Heart right ventricle (tissue), 16 donors: ENCODE results near the gene AMT. TPM values are rescaled to one million over a fixed set of nuclear protein-coding genes. Genes with fewer than 3 reads are reported as not detected.

ENCODE experiments used
- ATAC-seq, 8 donors: fragments of 200-7000 bp; cut with Tn5 transposase; one replicate each; pipeline ENCODE4 v1.9.1; 2020; ENCODE audit warnings: mild to moderate bottlenecking in 8 of 8, moderate library complexity in 8 of 8, moderate number of reproducible peaks in 1 of 8
- DNase-seq, 2 donors: peaks; one replicate each; pipeline ENCODE4 v3.0.0-alpha.2; 2020
- H3K27ac ChIP-seq, 10 donors: fragments of 200-600 bp; sonication (generic) in 2 of 10; one replicate each; pipeline versions ENCODE4 v1.5.0 to v1.8.0; 2020 to 2022; ENCODE audit warnings: mild to moderate bottlenecking in 3 of 10
- H3K27me3 ChIP-seq, 7 donors: fragments of 200-600 bp; one replicate each; pipeline ENCODE4 v1.8.0; 2021 to 2022; ENCODE audit warnings: mild to moderate bottlenecking in 2 of 7
- H3K36me3 ChIP-seq, 9 donors: fragments of 200-600 bp; sonication (generic) in 1 of 9; one replicate each; pipeline versions ENCODE4 v1.5.0 to v1.8.0; 2020 to 2022; ENCODE audit warnings: mild to moderate bottlenecking in 2 of 9
- H3K4me1 ChIP-seq, 9 donors: fragments of 200-600 bp; sonication (generic) in 1 of 9; one replicate each; pipeline versions ENCODE4 v1.5.0 to v1.8.0; 2020 to 2022; ENCODE audit warnings: mild to moderate bottlenecking in 4 of 9
- H3K4me3 ChIP-seq, 10 donors: fragments of 200-600 bp; sonication (generic) in 2 of 10; one replicate each; pipeline versions ENCODE4 v1.5.0 to v1.8.0; 2020 to 2022; ENCODE audit warnings: mild to moderate bottlenecking in 7 of 10, moderate library complexity in 2 of 10
- H3K9me3 ChIP-seq, 11 donors: fragments of 200-600 bp in 10 of 11; sonication (generic) in 2 of 11; one replicate each; pipeline versions ENCODE4 v1.5.0 to v1.8.0; 2013 to 2022; ENCODE audit warnings: mild to moderate bottlenecking in 2 of 11, control low read depth in 1 of 11, moderate library complexity in 1 of 11
- CTCF ChIP-seq, 9 donors: fragments of 200-600 bp; sonication (generic) in 2 of 9; IDR thresholded peaks; one replicate each; pipeline versions ENCODE4 v1.5.0 to v1.8.0; 2021 to 2022; ENCODE audit warnings: antibody characterized with exemption in 9 of 9, mild to moderate bottlenecking in 5 of 9, moderate library complexity in 1 of 9
- WGBS, 2 donors: extraction: QIAGEN DNeasy Blood & Tissue Kit; methylation state at CpG; one replicate each; pipeline ENCODE4 v1.1.7; 2013; ENCODE audit warnings: inconsistent platforms in 1 of 2; 5-methylcytosine and 5-hydroxymethylcytosine counted together
- intact Hi-C, 10 donors: fragments of 100-400 bp; cut with DNase I; formaldehyde crosslinking; loops; one replicate each; pipeline versions ENCODE4 v1.11.1 to v1.14.2; 2022
- polyA plus RNA-seq, 2 donors: library from polyadenylated mRNA; stranded (reverse); fragments of 200-250 nt; gene quantifications; one replicate each; pipeline ENCODE4 v1.2.3, GENCODE V29; 2013
- total RNA-seq, 10 donors: library from RNA; stranded (reverse); fragmentation: NEBNext Ultra II Directional in 3 of 10; extraction: Animal tissue kit (Norgen Biotek cat#: 25700) in 3 of 10; gene quantifications; one replicate each; pipeline versions ENCODE4 v1.2.1 to v1.2.4, GENCODE V29; 2021 to 2023
- donor health status: Arrhythmogenic right ventricular cardiomyopathy.
- donor health status: ischemic (EF 13 %, LVEDD 7.1; RV severe dilation, severe dysfunction).
- donor health status: healthy with polysubstance abuse.
- donor health status: DM: no; HTN: yes; CAD: no.
- donor health status: DM: no; HTN: no; CAD: no.
- donor health status: ischemic (EF 25% LVEDD 6.9; RV normal size, moderate dysfunction).
- donor health status: ischemic (EF 25% LVEDD 5.7; RV mildly dilated, moderate dysfunction).
- donor health status: healthy.
- donor health status: DM: yes; HTN: yes; CAD: no.
- donor health status: Ischemic cardiomyopathy.
- donor health status: ischemic (EF 35%, LVEDD 5.7; RV mildly dilated, moderate dysfunction).
- donor health status: nonischemic (EF 11% LVEDD 7.7; RV severe dilation, severe dysfunction).
- donor health status: DM: yes; HTN: yes; CAD: no.
- donor health status: PGD.
- donor health status: ischemic (EF 29% LVEDD 5.4; RV normal size, mild dysfunction).
- donor health status: nonischemic (EF 23%, LVEDD 6.1; RV moderate dilation, normal function).

Gene AMT
- total and polyA plus RNA-seq, 12 donors: 3.2 to 40.9 (median 31.1) TPM

- Histone ChIP-seq H3K27me3 (no peaks in the 10 kb centered on the region), H3K4me3 (peak overlapping the region; percentile 73 to 99 (median 90)), H3K9me3 (no peaks in the 10 kb centered on the region), H3K36me3 (peaks cover 0 to 41% (median 13%) of the 10 kb centered on the region in 9 donors), H3K4me1 (peaks cover 11 to 78% (median 66%) of the 10 kb centered on the region in 9 donors), H3K27ac (peak overlapping the region; percentile 86 to 99 (median 96))
- 25 to 28% methylated on average over 16 of the region's 16 CpGs for WGBS, 2 donors
- no peak for DNase-seq
- peak in 2 of 8 donors; percentile 1 to 15 for ATAC-seq
- TF ChIP-seq CTCF (IDR thresholded peaks at IDR 0.05): no peak
- intact Hi-C loops: loop anchor here in 7 of 10 donors (1.0 to 5.0 kb wide), 4 partner anchors 55 to 72 kb away; partner anchors contain the start of genes USP4 (in 5 of the 7) and GPX1 (in 4 of the 7)
These were observed 9.5 kb downstream of the AMT start for GRCh38 chr3:49412632-49413337.

GRCh38 chr3:49411968-49412631 lies 10.2 kb downstream of the AMT start, which contains the start of the genes RHOA and TCTA:
TSS of gene RHOA (minus strand) at chr3:49411976. CDS start at chr3:49375589, 36,387 bp downstream.
TSS of gene TCTA (plus strand) at chr3:49412423. CDS start at chr3:49412427, 4 bp downstream.
- TF ChIP-seq CTCF (IDR thresholded peaks at IDR 0.05): no peak
- intact Hi-C loops: loop anchor here in 8 of 10 donors (1.0 to 5.0 kb wide), 5 partner anchors 53 to 72 kb away; partner anchors contain the start of genes USP4 (in 6 of the 8) and GPX1 (in 5 of the 8)
- Histone ChIP-seq H3K4me3 (peak within 1 kb of the TSS; percentile 73 to 99 (median 91)), H3K9me3 (no peaks in the 10 kb centered on the region), H3K27ac (peak within 1 kb of the TSS; percentile 95 to 99 (median 98)), H3K36me3 (peaks cover 0 to 34% (median 13%) of the 10 kb centered on the region in 9 donors), H3K4me1 (peaks cover 11 to 78% (median 68%) of the 10 kb centered on the region in 9 donors), H3K27me3 (no peaks in the 10 kb centered on the region)
- peak; percentile 99 to 100 for DNase-seq
- ATAC-seq: peak; percentile 94 to 97 (median 96)
- 0 to 1% methylated on average over 50 to 61 of the region's 62 CpGs for whole genome bisulfite sequencing, 2 donors

GRCh38 chr3:49411535-49411967 lies 10.7 kb downstream of the AMT start:
- no peak for TF ChIP-seq CTCF (IDR thresholded peaks at IDR 0.05)
- intact Hi-C loops: loop anchor here in 8 of 10 donors (2.0 to 5.0 kb wide), 4 partner anchors 53 to 71 kb away; partner anchors contain the start of genes GPX1 (in 5 of the 8) and USP4 (in 4 of the 8)
- H3K4me3 ChIP-seq: peak overlapping the region; percentile 48 to 99 (median 91)
- peaks cover 0 to 29% (median 13%) of the 10 kb centered on the region in 9 donors for H3K36me3 ChIP-seq
- ATAC-seq (peak in 6 of 8 donors; percentile 1 to 32 (median 22)), DNase-seq (peak; percentile 51 to 65)
- H3K27me3 ChIP-seq: no peaks in the 10 kb centered on the region
- H3K9me3 ChIP-seq: no peaks in the 10 kb centered on the region
- H3K4me1 ChIP-seq: peaks cover 11 to 78% (median 68%) of the 10 kb centered on the region in 9 donors
- WGBS, 2 donors: 0% methylated on average over 53 to 59 of the region's 59 CpGs
- H3K27ac ChIP-seq: peak overlapping the region; percentile 95 to 99 (median 98)
